Left lung (tissue), 10 donors: ENCODE data around the gene CHRNA10. TPM values are rescaled to one million over a fixed set of nuclear protein-coding genes. Genes with fewer than 3 reads are reported as not detected.

ENCODE experiments used
- ATAC-seq: fragments of 200-7000 bp; cut with Tn5 transposase; one replicate; pipeline ENCODE4 v1.9.1; 2020; ENCODE audit warnings: moderate library complexity
- DNase-seq, 4 donors: peaks; one replicate each; pipeline ENCODE4 v3.0.0-alpha.2; 2013 to 2020
- H3K27ac ChIP-seq, 2 donors: fragments of 200-600 bp; sonication (generic) in 1 of 2; one replicate each; pipeline versions ENCODE4 v1.5.0 to v1.8.0; 2020 to 2021
- H3K27me3 ChIP-seq, 2 donors: fragments of 200-600 bp; sonication (generic) in 1 of 2; one replicate each; pipeline versions ENCODE4 v1.5.0 to v1.8.0; 2020 to 2021
- H3K36me3 ChIP-seq, 2 donors: fragments of 200-600 bp; sonication (generic) in 1 of 2; one replicate each; pipeline versions ENCODE4 v1.5.0 to v1.8.0; 2020 to 2021
- H3K4me1 ChIP-seq, 2 donors: fragments of 200-600 bp; one replicate each; pipeline ENCODE4 v1.8.0; 2021
- H3K4me3 ChIP-seq, 2 donors: fragments of 200-600 bp; sonication (generic) in 1 of 2; one replicate each; pipeline versions ENCODE4 v1.5.0 to v1.8.0; 2020 to 2021; ENCODE audit warnings: mild to moderate bottlenecking in 1 of 2
- H3K9me3 ChIP-seq, 2 donors: fragments of 200-600 bp; sonication (generic) in 1 of 2; one replicate each; pipeline versions ENCODE4 v1.5.0 to v1.8.0; 2020 to 2021
- intact Hi-C, 2 donors: fragments of 100-400 bp; cut with DNase I; formaldehyde crosslinking; loops; one replicate each; pipeline versions ENCODE4 v1.11.2 to v1.14.2; 2022
- polyA plus RNA-seq, 6 donors: library from polyadenylated mRNA; unstranded; fragments of 120-200 nt; gene quantifications; one replicate each; pipeline ENCODE4 v1.2.1, GENCODE V29; 2013; ENCODE audit not compliant: insufficient read length in 6 of 6
- total RNA-seq, 2 donors: library from RNA; stranded (reverse); fragmentation: NEBNext Ultra II Directional; extraction: Animal tissue kit (Norgen Biotek cat#: 25700); gene quantifications; one replicate each; pipeline ENCODE4 v1.2.1, GENCODE V29; 2021
- TF ChIP-seq, protein P1 (sequence below), 2 donors: fragments of 200-600 bp; sonication (generic) in 1 of 2; IDR thresholded peaks; one replicate each; pipeline versions ENCODE4 v1.5.0 to v1.8.0; 2021; ENCODE audit warnings: antibody characterized with exemption in 2 of 2
- donor health status: DM: no; HTN: yes; CAD: no.
- donor health status: DM: no; HTN: no; CAD: no.

The CHRNA10 gene
- total and polyA plus RNA-seq, 8 donors, result 0.67 to 4.1 (median 2.2) TPM

- Histone ChIP-seq H3K36me3 (peaks cover 0 to 92% of the 10 kb centered on the region in 2 donors), H3K27me3 (no peaks in the 10 kb centered on the region), H3K4me3 (no peak overlapping the region), H3K4me1 (no peaks in the 10 kb centered on the region), H3K9me3 (no peaks in the 10 kb centered on the region), H3K27ac (no peak overlapping the region)
- intact Hi-C loops, result no loop called here
- ATAC-seq (no peak), DNase-seq (no peak)
- TF ChIP-seq, protein P1, sequence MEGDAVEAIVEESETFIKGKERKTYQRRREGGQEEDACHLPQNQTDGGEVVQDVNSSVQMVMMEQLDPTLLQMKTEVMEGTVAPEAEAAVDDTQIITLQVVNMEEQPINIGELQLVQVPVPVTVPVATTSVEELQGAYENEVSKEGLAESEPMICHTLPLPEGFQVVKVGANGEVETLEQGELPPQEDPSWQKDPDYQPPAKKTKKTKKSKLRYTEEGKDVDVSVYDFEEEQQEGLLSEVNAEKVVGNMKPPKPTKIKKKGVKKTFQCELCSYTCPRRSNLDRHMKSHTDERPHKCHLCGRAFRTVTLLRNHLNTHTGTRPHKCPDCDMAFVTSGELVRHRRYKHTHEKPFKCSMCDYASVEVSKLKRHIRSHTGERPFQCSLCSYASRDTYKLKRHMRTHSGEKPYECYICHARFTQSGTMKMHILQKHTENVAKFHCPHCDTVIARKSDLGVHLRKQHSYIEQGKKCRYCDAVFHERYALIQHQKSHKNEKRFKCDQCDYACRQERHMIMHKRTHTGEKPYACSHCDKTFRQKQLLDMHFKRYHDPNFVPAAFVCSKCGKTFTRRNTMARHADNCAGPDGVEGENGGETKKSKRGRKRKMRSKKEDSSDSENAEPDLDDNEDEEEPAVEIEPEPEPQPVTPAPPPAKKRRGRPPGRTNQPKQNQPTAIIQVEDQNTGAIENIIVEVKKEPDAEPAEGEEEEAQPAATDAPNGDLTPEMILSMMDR (IDR thresholded peaks at IDR 0.05), result no peak
Observed at GRCh38 chr11:3707176-3707575, 36.0 kb upstream of the CHRNA10 start.

DNA sequence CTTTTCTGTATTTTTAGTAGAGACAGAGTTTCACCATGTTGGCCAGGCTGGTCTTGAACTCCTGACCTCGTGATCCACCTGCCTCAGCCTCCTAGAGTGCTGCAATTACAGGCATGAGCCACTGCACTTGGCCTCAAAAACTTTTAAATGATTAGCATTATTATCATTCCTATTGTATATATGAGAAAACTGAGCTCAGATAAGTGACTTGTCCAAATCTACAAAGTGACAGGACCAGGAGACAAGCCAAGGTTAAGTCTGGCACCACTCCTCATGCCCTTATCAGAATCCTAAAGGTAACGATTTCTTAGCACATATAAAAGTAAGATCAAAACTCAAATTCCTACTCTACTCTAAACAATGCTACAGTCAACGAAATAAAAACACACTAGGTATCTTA, 32.2 kb upstream of the CHRNA10 start:
- Histone ChIP-seq H3K27ac (no peak overlapping the region), H3K9me3 (no peaks in the 10 kb centered on the region), H3K36me3 (peaks cover 0 to 97% of the 10 kb centered on the region in 2 donors), H3K4me3 (no peak overlapping the region), H3K27me3 (no peaks in the 10 kb centered on the region), H3K4me1 (no peaks in the 10 kb centered on the region)
- TF ChIP-seq, protein P1 (IDR thresholded peaks at IDR 0.05), result no peak
- ATAC-seq, result no peak
- DNase-seq, result no peak
- intact Hi-C loops, result no loop called here

DNA sequence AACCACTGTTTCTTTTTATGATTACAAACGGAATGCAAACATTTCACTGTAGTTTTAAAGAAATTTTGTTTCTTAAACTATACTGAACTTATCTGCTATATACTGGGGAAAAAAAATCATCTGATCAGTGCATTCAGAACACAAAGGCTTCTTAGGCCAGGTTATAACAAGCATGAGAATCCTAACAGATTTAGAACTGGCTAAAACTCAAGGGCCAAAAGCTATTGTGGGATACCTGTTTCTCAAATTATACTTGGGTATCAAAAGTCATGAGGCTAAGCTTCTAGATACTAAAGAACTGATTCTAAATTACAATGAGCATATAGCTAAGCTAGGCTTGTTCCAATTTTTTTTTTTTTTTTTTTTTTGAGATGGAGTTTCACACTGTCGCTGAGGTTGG, 29.7 kb upstream of the CHRNA10 start:
- H3K9me3 ChIP-seq, result no peaks in the 10 kb centered on the region
- peaks cover 0 to 98% of the 10 kb centered on the region in 2 donors for H3K36me3 ChIP-seq
- intact Hi-C loops, result no loop called here
- no peaks in the 10 kb centered on the region for H3K27me3 ChIP-seq
- ATAC-seq (no peak), DNase-seq (no peak)
- TF ChIP-seq, protein P1 (IDR thresholded peaks at IDR 0.05), result no peak
- no peaks in the 10 kb centered on the region for H3K4me1 ChIP-seq
- H3K27ac ChIP-seq, result no peak overlapping the region
- no peak overlapping the region for H3K4me3 ChIP-seq

DNA sequence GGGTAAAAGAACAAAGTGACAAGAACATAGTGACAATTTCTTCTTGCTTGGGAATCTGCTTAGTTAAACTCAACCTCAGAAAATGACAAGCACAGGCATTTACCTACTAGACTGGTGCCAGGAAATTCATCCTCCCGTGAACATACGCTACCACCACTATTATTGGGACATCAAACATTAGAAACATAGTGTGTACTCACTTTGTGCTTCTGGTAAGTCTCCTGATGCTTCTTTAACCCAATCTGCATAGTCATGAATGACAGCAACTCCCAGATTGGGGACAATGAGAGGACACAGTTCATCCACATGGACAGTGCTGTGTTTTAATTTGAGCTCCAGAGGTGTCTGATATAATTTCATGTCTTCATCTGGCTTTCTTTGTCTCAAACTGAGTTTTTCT, 29.2 kb upstream of the CHRNA10 start:
- intact Hi-C loops, result no loop called here
- ATAC-seq (no peak), DNase-seq (no peak)
- Histone ChIP-seq H3K4me1 (no peaks in the 10 kb centered on the region), H3K27me3 (no peaks in the 10 kb centered on the region), H3K27ac (no peak overlapping the region), H3K9me3 (no peaks in the 10 kb centered on the region), H3K36me3 (peaks cover 0 to 98% of the 10 kb centered on the region in 2 donors), H3K4me3 (no peak overlapping the region)
- TF ChIP-seq, protein P1 (IDR thresholded peaks at IDR 0.05), result no peak

DNA sequence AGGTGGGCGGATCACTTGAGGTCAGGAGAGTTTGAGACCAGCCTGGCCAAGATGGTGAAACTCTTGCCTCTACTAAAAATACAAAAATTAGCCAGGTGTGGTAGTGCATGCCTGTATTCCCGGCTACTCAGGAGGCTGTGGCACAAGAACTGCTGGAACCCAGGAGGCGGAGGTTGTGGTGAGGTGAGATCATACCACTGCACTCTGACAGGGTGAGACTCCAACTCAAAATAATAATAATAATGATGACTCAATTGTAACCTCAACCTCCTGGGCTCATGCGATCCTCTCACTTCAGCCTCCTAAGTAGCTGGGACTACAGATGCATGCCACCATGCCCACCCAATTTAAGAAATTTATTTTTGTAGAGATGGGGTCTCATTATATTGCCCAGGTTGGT, 15.6 kb upstream of the CHRNA10 start:
- Histone ChIP-seq H3K4me1 (no peaks in the 10 kb centered on the region), H3K9me3 (no peaks in the 10 kb centered on the region), H3K4me3 (no peak overlapping the region), H3K27me3 (no peaks in the 10 kb centered on the region), H3K36me3 (peaks cover 6 to 100% of the 10 kb centered on the region in 2 donors), H3K27ac (no peak overlapping the region)
- TF ChIP-seq, protein P1 (IDR thresholded peaks at IDR 0.05), result no peak
- DNase-seq (no peak), ATAC-seq (no peak)
- intact Hi-C loops, result no loop called here
